WTC11 (cell line): ENCODE measurements around the gene R3HDM1. TPM values are rescaled to one million over a fixed set of nuclear protein-coding genes. Genes with fewer than 3 reads are reported as not detected.

Experiments used
- ATAC-seq: fragments of 200-7000 bp; cut with Tn5 transposase; 2 replicates; pipeline ENCODE4 v1.10.0; 2021; ENCODE audit warnings: mild to moderate bottlenecking, moderate library complexity
- CTCF ChIA-PET: fragments of 300-600 bp; sonication (Branson Sonifier 250); formaldehyde crosslinking; loops from one replicate; lab custom pipeline; 2021; ENCODE audit warnings: antibody characterized with exemption; lab: Charles Lee
- POLR2A ChIA-PET: fragments of 350-600 bp; sonication (Branson Sonifier 250); formaldehyde crosslinking; loops from one replicate; lab custom pipeline; 2021; ENCODE audit warnings: antibody characterized with exemption; lab: Charles Lee
- DNase-seq: peaks from one replicate; pipeline ENCODE4 v3.0.0; 2021; ENCODE audit warnings: low spot score
- H3K27ac Mint-ChIP-seq: 2 replicates; pipeline ENCODE4 v1.8.0; 2021; ENCODE audit warnings: mixed read lengths
- H3K27me3 Mint-ChIP-seq: 2 replicates; pipeline ENCODE4 v1.8.0; 2021; ENCODE audit warnings: low read depth, mild to moderate bottlenecking, moderate library complexity, mixed read lengths
- H3K36me3 Mint-ChIP-seq: 2 replicates; pipeline ENCODE4 v1.8.0; 2021; ENCODE audit warnings: mixed read lengths
- H3K4me1 Mint-ChIP-seq: 2 replicates; pipeline ENCODE4 v1.8.0; 2022; ENCODE audit warnings: mixed read lengths
- H3K4me3 Mint-ChIP-seq: 2 replicates; pipeline ENCODE4 v1.8.0; 2021; ENCODE audit warnings: mild to moderate bottlenecking, moderate library complexity, mixed read lengths
- H3K9me3 Mint-ChIP-seq: 2 replicates; pipeline ENCODE4 v1.8.0; 2021; ENCODE audit warnings: mixed read lengths
- GTF2I ChIP-seq: fragments of 250-450 bp; sonication (Bioruptor Pico); conservative IDR thresholded peaks from 2 replicates; pipeline ENCODE4 v1.4.0; 2021; ENCODE audit warnings: mild to moderate bottlenecking
- HMGA2 ChIP-seq: fragments of 250-450 bp; sonication (Bioruptor Pico); IDR thresholded peaks from 2 replicates; pipeline ENCODE4 v1.4.0; 2021; ENCODE audit warnings: mild to moderate bottlenecking, moderate library complexity
- KAT7 ChIP-seq: sonication (generic); formaldehyde crosslinking; IDR thresholded peaks from 2 replicates; pipeline ENCODE4 v1.8.1; 2023; ENCODE audit warnings: missing genetic modification reagents, mild to moderate bottlenecking, borderline replicate concordance
- ZBTB21 ChIP-seq: sonication (generic); formaldehyde crosslinking; IDR thresholded peaks from 2 replicates; pipeline ENCODE4 v1.8.1; 2023; ENCODE audit warnings: mild to moderate bottlenecking, missing genetic modification reagents, borderline replicate concordance
- ZNF121 ChIP-seq: sonication (generic); formaldehyde crosslinking; IDR thresholded peaks from 2 replicates; pipeline ENCODE4 v1.8.0; 2023; ENCODE audit warnings: missing genetic modification reagents
- ZNF138 ChIP-seq: sonication (generic); formaldehyde crosslinking; conservative IDR thresholded peaks from 2 replicates; pipeline ENCODE4 v1.8.1; 2022; ENCODE audit warnings: mild to moderate bottlenecking, moderate library complexity, missing genetic modification reagents
- ZNF219 ChIP-seq: sonication (generic); formaldehyde crosslinking; IDR thresholded peaks from 2 replicates; pipeline ENCODE4 v1.8.0; 2023; ENCODE audit warnings: missing genetic modification reagents, mild to moderate bottlenecking, borderline replicate concordance
- ZNF416 ChIP-seq: fragments of 250-450 bp; sonication (Bioruptor Pico); IDR thresholded peaks from 2 replicates; pipeline ENCODE4 v1.9.0; 2021; ENCODE audit warnings: mild to moderate bottlenecking, inconsistent platforms
- ZNF671 ChIP-seq: fragments of 250-450 bp; sonication (Bioruptor Pico); IDR thresholded peaks from 2 replicates; pipeline ENCODE4 v1.8.0; 2021; ENCODE audit warnings: mild to moderate bottlenecking
- total RNA-seq: library from RNA; stranded (reverse); gene quantifications from 3 replicates; pipeline ENCODE4 v1.2.3, GENCODE V29; 2021
- TF ChIP-seq, protein P1 (sequence below): fragments of 250-450 bp; sonication (Bioruptor Pico); IDR thresholded peaks from 2 replicates; pipeline ENCODE4 v1.9.0; 2021; ENCODE audit warnings: mild to moderate bottlenecking
- TF ChIP-seq, protein P2 (sequence below): sonication (generic); formaldehyde crosslinking; IDR thresholded peaks from 2 replicates; pipeline ENCODE4 v1.8.1; 2023; ENCODE audit warnings: mild to moderate bottlenecking, missing genetic modification reagents, moderate library complexity
- TF ChIP-seq, protein P3 (sequence below): sonication (generic); formaldehyde crosslinking; IDR thresholded peaks from 2 replicates; pipeline ENCODE4 v1.8.0; 2023; ENCODE audit warnings: missing genetic modification reagents, mild to moderate bottlenecking, borderline replicate concordance
- TF ChIP-seq, protein P4 (sequence below): sonication (generic); formaldehyde crosslinking; IDR thresholded peaks from 2 replicates; pipeline ENCODE4 v1.8.0; 2022; ENCODE audit warnings: mild to moderate bottlenecking, missing genetic modification reagents
- TF ChIP-seq, protein P5 (sequence below): fragments of 250-450 bp; sonication (Bioruptor Pico); IDR thresholded peaks from 2 replicates; pipeline ENCODE4 v1.9.0; 2021; ENCODE audit warnings: mild to moderate bottlenecking, borderline replicate concordance
- TF ChIP-seq, protein P6 (sequence below): sonication (generic); formaldehyde crosslinking; IDR thresholded peaks from 2 replicates; pipeline ENCODE4 v1.8.0; 2023; ENCODE audit warnings: missing genetic modification reagents

The R3HDM1 gene
- total RNA-seq, 1 experiment from 2014 or later, result 58.4 TPM

DNA sequence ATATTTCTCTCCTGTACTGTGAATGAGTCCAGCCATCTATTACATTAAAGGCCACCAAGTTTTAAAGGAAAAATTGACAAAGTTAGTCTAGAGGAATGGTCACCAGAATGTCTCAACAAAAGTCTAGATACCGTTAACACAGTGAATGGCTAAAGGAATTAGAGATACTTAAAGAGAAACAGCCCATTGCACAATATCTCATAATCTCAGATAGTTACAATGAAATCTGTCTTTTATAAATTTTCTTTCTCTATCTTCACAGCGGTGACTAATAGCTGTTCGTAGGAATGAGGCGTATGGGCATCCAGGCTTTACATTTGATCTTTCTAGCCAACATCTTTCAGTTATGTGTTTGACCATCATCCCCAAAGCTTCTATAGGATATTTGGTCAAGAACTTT, 30.6 kb downstream of the R3HDM1 start:
- H3K27me3 Mint-ChIP-seq, result no peaks in the 10 kb centered on the region
- POLR2A ChIA-PET, result interaction anchor here (0.6 kb wide), 1 partner anchor 18 kb away, joined by 4 read pairs; no protein-coding TSS in a partner anchor
- H3K4me1 Mint-ChIP-seq, result peaks cover 19% of the 10 kb centered on the region
- H3K9me3 Mint-ChIP-seq, result no peaks in the 10 kb centered on the region
- ATAC-seq (no peak), DNase-seq (no peak)
- no peaks in the 10 kb centered on the region for H3K36me3 Mint-ChIP-seq
- CTCF ChIA-PET, result interaction anchor here (1.3 kb wide), 1 partner anchor 236 kb away, joined by 3 read pairs; no protein-coding TSS in a partner anchor
- TF ChIP-seq, protein P1, sequence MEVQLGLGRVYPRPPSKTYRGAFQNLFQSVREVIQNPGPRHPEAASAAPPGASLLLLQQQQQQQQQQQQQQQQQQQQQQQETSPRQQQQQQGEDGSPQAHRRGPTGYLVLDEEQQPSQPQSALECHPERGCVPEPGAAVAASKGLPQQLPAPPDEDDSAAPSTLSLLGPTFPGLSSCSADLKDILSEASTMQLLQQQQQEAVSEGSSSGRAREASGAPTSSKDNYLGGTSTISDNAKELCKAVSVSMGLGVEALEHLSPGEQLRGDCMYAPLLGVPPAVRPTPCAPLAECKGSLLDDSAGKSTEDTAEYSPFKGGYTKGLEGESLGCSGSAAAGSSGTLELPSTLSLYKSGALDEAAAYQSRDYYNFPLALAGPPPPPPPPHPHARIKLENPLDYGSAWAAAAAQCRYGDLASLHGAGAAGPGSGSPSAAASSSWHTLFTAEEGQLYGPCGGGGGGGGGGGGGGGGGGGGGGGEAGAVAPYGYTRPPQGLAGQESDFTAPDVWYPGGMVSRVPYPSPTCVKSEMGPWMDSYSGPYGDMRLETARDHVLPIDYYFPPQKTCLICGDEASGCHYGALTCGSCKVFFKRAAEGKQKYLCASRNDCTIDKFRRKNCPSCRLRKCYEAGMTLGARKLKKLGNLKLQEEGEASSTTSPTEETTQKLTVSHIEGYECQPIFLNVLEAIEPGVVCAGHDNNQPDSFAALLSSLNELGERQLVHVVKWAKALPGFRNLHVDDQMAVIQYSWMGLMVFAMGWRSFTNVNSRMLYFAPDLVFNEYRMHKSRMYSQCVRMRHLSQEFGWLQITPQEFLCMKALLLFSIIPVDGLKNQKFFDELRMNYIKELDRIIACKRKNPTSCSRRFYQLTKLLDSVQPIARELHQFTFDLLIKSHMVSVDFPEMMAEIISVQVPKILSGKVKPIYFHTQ, result no peak
- TF ChIP-seq, protein P2, sequence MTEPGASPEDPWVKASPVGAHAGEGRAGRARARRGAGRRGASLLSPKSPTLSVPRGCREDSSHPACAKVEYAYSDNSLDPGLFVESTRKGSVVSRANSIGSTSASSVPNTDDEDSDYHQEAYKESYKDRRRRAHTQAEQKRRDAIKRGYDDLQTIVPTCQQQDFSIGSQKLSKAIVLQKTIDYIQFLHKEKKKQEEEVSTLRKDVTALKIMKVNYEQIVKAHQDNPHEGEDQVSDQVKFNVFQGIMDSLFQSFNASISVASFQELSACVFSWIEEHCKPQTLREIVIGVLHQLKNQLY (CRISPR knock-in tag), result no peak
- TF ChIP-seq ZNF121 (CRISPR knock-in tag) (no peak), ZNF671 (CRISPR knock-in tag) (no peak), ZBTB21 (CRISPR knock-in tag) (no peak), GTF2I (CRISPR knock-in tag) (no peak), ZNF219 (CRISPR knock-in tag) (no peak), ZNF138 (CRISPR knock-in tag) (no peak), KAT7 (CRISPR knock-in tag) (no peak), HMGA2 (CRISPR knock-in tag) (no peak), ZNF416 (CRISPR knock-in tag) (no peak)
- TF ChIP-seq, protein P3, sequence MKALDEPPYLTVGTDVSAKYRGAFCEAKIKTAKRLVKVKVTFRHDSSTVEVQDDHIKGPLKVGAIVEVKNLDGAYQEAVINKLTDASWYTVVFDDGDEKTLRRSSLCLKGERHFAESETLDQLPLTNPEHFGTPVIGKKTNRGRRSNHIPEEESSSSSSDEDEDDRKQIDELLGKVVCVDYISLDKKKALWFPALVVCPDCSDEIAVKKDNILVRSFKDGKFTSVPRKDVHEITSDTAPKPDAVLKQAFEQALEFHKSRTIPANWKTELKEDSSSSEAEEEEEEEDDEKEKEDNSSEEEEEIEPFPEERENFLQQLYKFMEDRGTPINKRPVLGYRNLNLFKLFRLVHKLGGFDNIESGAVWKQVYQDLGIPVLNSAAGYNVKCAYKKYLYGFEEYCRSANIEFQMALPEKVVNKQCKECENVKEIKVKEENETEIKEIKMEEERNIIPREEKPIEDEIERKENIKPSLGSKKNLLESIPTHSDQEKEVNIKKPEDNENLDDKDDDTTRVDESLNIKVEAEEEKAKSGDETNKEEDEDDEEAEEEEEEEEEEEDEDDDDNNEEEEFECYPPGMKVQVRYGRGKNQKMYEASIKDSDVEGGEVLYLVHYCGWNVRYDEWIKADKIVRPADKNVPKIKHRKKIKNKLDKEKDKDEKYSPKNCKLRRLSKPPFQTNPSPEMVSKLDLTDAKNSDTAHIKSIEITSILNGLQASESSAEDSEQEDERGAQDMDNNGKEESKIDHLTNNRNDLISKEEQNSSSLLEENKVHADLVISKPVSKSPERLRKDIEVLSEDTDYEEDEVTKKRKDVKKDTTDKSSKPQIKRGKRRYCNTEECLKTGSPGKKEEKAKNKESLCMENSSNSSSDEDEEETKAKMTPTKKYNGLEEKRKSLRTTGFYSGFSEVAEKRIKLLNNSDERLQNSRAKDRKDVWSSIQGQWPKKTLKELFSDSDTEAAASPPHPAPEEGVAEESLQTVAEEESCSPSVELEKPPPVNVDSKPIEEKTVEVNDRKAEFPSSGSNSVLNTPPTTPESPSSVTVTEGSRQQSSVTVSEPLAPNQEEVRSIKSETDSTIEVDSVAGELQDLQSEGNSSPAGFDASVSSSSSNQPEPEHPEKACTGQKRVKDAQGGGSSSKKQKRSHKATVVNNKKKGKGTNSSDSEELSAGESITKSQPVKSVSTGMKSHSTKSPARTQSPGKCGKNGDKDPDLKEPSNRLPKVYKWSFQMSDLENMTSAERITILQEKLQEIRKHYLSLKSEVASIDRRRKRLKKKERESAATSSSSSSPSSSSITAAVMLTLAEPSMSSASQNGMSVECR, result no peak
- TF ChIP-seq, protein P4, sequence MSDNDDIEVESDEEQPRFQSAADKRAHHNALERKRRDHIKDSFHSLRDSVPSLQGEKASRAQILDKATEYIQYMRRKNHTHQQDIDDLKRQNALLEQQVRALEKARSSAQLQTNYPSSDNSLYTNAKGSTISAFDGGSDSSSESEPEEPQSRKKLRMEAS (CRISPR knock-in tag), result no peak
- TF ChIP-seq, protein P5, sequence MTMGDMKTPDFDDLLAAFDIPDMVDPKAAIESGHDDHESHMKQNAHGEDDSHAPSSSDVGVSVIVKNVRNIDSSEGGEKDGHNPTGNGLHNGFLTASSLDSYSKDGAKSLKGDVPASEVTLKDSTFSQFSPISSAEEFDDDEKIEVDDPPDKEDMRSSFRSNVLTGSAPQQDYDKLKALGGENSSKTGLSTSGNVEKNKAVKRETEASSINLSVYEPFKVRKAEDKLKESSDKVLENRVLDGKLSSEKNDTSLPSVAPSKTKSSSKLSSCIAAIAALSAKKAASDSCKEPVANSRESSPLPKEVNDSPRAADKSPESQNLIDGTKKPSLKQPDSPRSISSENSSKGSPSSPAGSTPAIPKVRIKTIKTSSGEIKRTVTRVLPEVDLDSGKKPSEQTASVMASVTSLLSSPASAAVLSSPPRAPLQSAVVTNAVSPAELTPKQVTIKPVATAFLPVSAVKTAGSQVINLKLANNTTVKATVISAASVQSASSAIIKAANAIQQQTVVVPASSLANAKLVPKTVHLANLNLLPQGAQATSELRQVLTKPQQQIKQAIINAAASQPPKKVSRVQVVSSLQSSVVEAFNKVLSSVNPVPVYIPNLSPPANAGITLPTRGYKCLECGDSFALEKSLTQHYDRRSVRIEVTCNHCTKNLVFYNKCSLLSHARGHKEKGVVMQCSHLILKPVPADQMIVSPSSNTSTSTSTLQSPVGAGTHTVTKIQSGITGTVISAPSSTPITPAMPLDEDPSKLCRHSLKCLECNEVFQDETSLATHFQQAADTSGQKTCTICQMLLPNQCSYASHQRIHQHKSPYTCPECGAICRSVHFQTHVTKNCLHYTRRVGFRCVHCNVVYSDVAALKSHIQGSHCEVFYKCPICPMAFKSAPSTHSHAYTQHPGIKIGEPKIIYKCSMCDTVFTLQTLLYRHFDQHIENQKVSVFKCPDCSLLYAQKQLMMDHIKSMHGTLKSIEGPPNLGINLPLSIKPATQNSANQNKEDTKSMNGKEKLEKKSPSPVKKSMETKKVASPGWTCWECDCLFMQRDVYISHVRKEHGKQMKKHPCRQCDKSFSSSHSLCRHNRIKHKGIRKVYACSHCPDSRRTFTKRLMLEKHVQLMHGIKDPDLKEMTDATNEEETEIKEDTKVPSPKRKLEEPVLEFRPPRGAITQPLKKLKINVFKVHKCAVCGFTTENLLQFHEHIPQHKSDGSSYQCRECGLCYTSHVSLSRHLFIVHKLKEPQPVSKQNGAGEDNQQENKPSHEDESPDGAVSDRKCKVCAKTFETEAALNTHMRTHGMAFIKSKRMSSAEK (CRISPR knock-in tag), result no peak
- TF ChIP-seq, protein P6, sequence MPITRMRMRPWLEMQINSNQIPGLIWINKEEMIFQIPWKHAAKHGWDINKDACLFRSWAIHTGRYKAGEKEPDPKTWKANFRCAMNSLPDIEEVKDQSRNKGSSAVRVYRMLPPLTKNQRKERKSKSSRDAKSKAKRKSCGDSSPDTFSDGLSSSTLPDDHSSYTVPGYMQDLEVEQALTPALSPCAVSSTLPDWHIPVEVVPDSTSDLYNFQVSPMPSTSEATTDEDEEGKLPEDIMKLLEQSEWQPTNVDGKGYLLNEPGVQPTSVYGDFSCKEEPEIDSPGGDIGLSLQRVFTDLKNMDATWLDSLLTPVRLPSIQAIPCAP, result no peak
- H3K27ac Mint-ChIP-seq, result no peak overlapping the region
- H3K4me3 Mint-ChIP-seq, result no peak overlapping the region
